Lower lobe of right lung (tissue), 2 donors: ENCODE data around the gene PDE4B. TPM values are rescaled to one million over a fixed set of nuclear protein-coding genes. Genes with fewer than 3 reads are reported as not detected.

Source experiments
- ATAC-seq, 2 donors: fragments of 200-7000 bp; cut with Tn5 transposase; one replicate each; pipeline ENCODE4 v1.9.1; 2020 to 2022; ENCODE audit warnings: mild to moderate bottlenecking in 2 of 2, moderate library complexity in 2 of 2
- DNase-seq: peaks from one replicate; pipeline ENCODE4 v3.0.0-alpha.2; 2020
- H3K27ac ChIP-seq: fragments of 200-600 bp; one replicate; pipeline ENCODE4 v1.8.0; 2022
- H3K27me3 ChIP-seq: fragments of 200-600 bp; one replicate; pipeline ENCODE4 v1.8.0; 2022; ENCODE audit warnings: low read depth
- H3K36me3 ChIP-seq: fragments of 200-600 bp; one replicate; pipeline ENCODE4 v1.8.0; 2022; ENCODE audit warnings: mild to moderate bottlenecking
- H3K4me1 ChIP-seq: fragments of 200-600 bp; one replicate; pipeline ENCODE4 v1.8.0; 2022
- H3K4me3 ChIP-seq: fragments of 200-600 bp; one replicate; pipeline ENCODE4 v1.8.0; 2022; ENCODE audit warnings: mild to moderate bottlenecking
- H3K9me3 ChIP-seq: fragments of 200-600 bp; one replicate; pipeline ENCODE4 v1.8.0; 2022
- CTCF ChIP-seq: fragments of 200-600 bp; IDR thresholded peaks from one replicate; pipeline ENCODE4 v1.8.0; 2022; ENCODE audit warnings: antibody characterized with exemption, mild to moderate bottlenecking
- intact Hi-C: fragments of 100-400 bp; cut with DNase I; formaldehyde crosslinking; loops from one replicate; pipeline ENCODE4 v1.11.0; 2022
- total RNA-seq: library from RNA; stranded (reverse); fragmentation: NEBNext Ultra II Directional; extraction: Animal tissue kit (Norgen Biotek cat#: 25700); gene quantifications from one replicate; pipeline ENCODE4 v1.2.1, GENCODE V29; 2021
- donor health status: DM: no; HTN: yes; CAD: no; lungs with severe emphysema.

Gene PDE4B
- total RNA-seq, 1 donor from 2014 or later: 26.9 TPM

DNA sequence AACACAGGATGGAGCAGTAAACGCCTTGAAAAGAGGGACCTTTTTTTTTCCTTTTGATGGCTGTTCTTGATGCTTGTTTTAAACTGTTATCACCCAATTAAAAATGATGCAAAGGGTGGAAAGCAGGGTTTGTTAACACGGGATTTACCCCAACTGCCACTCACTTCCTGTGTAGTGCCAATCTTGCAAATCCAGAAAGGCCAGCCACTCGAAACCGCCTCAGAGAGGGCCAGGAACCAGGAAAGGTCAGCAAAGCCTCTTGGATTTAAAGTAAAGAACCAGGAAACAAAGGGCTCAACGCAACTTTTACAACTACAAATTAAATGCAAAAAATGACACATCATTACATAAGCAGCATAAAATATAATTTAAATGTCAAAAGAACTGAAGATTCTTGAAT lies 347.4 kb downstream of the PDE4B start:
- Histone ChIP-seq H3K4me3 (no peak overlapping the region), H3K27ac (no peak overlapping the region), H3K4me1 (no peaks in the 10 kb centered on the region), H3K36me3 (no peaks in the 10 kb centered on the region), H3K27me3 (no peaks in the 10 kb centered on the region), H3K9me3 (no peaks in the 10 kb centered on the region)
- ATAC-seq (peak; percentile 55 to 67), DNase-seq (peak; percentile 53)
- intact Hi-C loops: no loop called here
- no peak for TF ChIP-seq CTCF

DNA sequence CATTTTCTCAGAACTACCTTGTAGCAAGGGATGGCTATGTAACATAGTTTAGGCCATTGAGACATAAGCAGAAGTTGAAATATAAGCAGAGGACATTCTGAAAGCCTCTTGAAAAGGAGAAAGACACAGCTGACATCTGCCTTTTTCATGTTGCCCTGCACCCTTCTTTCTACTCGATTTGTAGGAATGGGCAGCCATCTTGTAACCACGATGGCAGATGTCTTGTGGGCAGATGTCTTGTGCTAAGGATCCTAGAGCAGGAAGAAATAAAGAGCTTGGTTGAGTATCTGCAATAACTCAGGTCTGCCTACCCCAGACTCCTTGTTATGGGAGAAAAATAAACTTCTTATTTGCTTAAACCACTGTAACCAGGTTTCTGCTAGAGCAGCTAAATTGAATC lies 351.0 kb downstream of the PDE4B start:
- no peak overlapping the region for H3K27ac ChIP-seq

DNA sequence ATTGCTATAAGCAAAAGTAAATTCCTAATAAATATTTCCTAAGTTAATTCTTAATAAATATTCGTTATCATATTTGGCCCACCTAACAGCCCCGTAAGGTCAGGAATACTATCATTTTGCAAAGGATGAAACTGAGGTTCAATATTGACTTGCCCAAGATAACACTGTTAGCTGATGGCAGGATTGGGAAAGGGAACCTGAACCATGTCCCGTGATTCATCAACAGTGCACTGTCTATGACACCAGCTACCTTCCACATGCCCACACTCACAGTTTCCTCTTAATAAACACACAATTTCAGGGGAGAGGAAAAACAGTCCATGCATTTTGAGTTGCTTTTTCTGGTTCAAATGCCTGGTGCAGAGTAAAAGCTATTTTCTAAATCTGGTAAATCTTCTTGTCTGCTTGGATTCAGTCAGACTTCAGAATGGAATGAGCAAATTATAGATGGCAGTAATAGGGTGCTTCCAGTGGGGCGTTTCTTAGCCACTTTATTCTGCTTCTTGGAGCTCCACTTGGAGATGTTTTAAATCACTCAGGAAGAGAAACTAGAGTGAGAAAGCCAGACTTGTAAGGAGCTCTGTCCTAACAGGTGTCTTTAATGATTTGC lies 354.6 kb downstream of the PDE4B start:
- intact Hi-C loops: no loop called here
- H3K4me3 ChIP-seq: no peak overlapping the region
- no peak overlapping the region for H3K27ac ChIP-seq
- no peaks in the 10 kb centered on the region for H3K9me3 ChIP-seq
- no peaks in the 10 kb centered on the region for H3K36me3 ChIP-seq
- DNase-seq (no peak), ATAC-seq (no peak)
- no peak for TF ChIP-seq CTCF
- H3K4me1 ChIP-seq: no peaks in the 10 kb centered on the region
- no peaks in the 10 kb centered on the region for H3K27me3 ChIP-seq

More for the DNA sequence above, 351.0 kb downstream of the PDE4B start:
- intact Hi-C loops: no loop called here
- no peak for DNase-seq
- no peak for ATAC-seq
- no peak for TF ChIP-seq CTCF
- H3K4me3 ChIP-seq: no peak overlapping the region
- no peaks in the 10 kb centered on the region for H3K27me3 ChIP-seq
- no peaks in the 10 kb centered on the region for H3K4me1 ChIP-seq
- no peaks in the 10 kb centered on the region for H3K36me3 ChIP-seq
- no peaks in the 10 kb centered on the region for H3K9me3 ChIP-seq

DNA sequence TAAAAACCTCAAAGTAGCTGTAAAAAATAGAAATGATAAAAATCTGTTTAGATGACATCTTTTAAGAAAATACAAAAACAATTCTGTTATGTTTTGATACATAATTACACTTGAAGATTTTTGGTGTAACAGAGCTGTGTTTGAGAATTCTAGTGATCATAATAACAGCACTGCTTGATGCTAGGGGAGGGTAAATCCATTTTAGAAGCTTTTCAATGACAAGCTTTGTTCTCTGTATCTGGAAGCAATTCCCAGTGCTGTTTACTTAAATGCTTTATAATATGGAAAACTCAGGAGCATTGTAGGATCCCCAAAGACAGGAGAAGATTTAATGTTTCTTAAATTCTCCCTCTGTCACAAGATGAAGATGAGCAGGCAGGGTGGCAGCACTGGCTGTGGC lies 359.3 kb downstream of the PDE4B start:
- intact Hi-C loops: no loop called here
- no peaks in the 10 kb centered on the region for H3K9me3 ChIP-seq
- H3K27me3 ChIP-seq: no peaks in the 10 kb centered on the region
- no peak overlapping the region for H3K4me3 ChIP-seq
- no peaks in the 10 kb centered on the region for H3K4me1 ChIP-seq
- H3K36me3 ChIP-seq: no peaks in the 10 kb centered on the region
- H3K27ac ChIP-seq: no peak overlapping the region
- no peak for TF ChIP-seq CTCF
- ATAC-seq: no peak
- DNase-seq: no peak

- Histone ChIP-seq H3K27me3 (no peaks in the 10 kb centered on the region), H3K27ac (no peak overlapping the region), H3K9me3 (no peaks in the 10 kb centered on the region), H3K4me1 (no peaks in the 10 kb centered on the region), H3K36me3 (no peaks in the 10 kb centered on the region), H3K4me3 (no peak overlapping the region)
- TF ChIP-seq CTCF: no peak
- DNase-seq (no peak), ATAC-seq (peak in 1 of 2 donors; percentile 57)
- intact Hi-C loops: no loop called here
Observed at GRCh38 chr1:66154394-66154793, 361.7 kb downstream of the PDE4B start.
